ENCODE measurements around the gene WDSUB1. TPM values are rescaled to one million over a fixed set of nuclear protein-coding genes. Genes with fewer than 3 reads are reported as not detected.
A peak's percentile ranks its signal among the peaks of the same experiment; 100 is the strongest.

WDSUB1 gene
- total RNA-seq, 1 donor from 2014 or later, result 10.4 TPM

DNA sequence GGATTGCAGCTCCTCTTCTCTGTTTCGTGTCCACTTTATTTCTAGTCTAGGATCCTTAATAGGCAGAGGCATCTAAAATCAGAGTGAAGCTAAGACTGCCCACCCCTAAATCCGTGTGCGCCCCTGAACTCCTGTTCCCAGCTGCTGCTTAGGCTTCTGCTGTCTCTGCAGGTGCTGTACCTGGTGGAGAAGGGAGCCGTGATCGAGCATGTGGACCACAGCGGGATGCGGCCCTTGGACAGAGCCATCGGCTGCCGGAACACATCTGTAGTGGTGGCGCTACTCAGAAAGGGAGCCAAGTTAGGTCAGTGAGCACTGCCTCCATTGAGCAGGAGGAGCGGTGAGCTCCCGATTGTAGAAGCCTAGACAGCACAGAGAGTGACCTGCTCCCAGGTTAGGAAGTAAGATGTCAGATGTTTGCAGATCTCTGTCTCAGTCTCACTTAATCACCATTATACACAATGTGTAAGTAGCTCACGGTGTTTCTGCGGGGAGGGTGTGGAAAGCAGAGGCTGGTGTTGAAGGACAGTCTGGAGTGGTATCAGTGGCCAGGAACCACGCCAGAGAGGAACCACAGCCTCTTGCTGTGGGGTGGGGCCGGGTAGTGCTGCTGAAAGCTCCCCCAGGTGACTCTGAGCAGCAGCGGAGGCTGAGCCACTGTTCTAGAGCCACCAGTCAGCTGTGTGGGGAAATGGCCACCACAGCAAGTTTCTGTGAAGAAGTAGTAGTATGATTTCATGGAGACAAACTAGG lies 62.3 kb downstream of the WDSUB1 start:
- no peak for DNase-seq

GRCh38 chr2:159219394-159219998 lies 67.0 kb downstream of the WDSUB1 start:
- DNase-seq, result no peak

DNA sequence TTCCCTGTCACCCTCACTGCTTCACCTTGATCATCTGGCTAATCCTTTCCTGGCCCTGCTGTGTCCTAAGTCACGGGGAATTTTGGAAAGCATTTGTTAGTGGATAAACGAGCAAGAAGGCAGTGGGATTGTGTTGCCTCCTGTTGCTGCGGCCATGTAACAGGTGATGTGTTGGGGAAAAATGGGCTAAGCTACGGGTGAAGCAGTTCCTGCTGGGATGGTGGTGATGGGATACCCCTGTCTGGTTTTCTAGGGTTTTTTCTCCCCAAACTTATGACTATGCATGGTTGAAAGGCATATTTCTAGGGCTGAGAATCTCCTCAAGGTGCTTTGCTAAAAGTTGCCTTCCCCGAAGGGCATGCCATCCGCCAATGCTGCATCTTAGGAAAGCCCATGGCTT lies 68.1 kb downstream of the WDSUB1 start:
- no peak for DNase-seq

GRCh38 chr2:159217676-159218075 lies 68.8 kb downstream of the WDSUB1 start:
- DNase-seq, result no peak

DNA sequence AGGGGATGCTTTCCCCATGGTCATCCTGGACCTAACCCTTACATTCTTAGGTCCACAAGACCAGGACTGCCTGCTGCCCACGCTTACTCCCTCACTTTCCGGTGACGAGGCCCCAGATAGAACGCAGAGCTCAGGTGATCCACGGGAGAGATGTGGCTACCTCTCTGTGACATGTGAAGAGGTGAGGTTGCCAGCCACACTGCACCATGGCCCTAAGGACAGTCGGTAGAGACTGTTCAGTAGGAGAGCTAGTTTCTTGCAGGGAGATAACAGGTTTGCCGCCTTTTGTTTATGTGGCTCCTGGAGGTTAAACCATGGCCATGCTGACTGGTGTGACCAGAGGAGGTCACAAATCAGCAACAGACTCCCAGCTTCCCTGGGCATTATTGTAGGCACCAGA lies 71.4 kb downstream of the WDSUB1 start:
- DNase-seq, result no peak

GRCh38 chr2:159214325-159214865 lies 72.1 kb downstream of the WDSUB1 start:
- DNase-seq, result no peak

- no peak for DNase-seq
These were observed 73.2 kb downstream of the WDSUB1 start for GRCh38 chr2:159213296-159213695.

DNA sequence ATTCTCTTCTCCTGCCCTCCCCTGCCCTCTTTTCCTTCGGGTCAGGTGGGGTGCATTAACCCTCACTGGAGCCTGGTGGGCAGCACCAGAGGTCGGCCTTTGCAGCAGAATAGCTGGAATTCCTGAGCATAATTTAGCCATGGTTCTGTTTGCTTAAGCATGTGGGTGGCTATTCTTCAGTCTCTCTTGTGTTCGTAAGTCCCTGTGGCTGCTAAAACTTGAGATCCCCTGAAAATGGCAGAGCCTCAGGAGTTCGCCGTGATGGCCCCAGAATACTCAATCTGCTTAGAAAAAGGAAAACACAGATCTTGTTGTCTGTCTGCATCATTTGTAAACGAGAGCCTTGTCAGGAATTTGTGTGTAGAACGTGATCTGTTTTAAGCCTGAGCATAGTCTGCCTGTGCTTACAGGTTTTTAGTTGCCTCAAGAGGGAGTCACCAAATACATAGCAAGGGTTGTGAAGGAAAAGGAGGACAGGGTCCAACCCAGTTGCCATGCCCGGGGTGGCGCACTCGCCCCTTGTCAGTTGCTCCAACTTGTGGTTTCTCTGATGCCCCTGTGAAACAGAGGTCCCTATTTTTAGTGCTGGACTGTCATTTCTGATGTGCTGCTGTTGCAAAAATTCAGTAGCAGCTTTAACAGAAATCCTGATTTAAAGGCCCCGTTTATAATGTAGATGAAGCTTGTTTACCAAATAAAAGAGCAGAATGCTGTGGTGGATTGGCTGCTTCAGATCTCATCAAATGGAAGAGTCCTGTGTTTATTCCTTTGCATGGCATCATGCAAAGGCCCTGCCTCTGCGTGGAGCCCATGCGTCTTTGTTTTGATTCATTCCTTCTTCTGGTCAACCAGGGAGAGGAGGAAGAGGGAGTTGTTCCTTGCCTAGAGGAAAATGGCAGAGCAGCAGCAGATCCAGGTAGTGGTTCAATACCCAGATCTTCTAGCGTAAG lies 74.8 kb downstream of the WDSUB1 start:
- no peak for DNase-seq

- no peak for DNase-seq
These were observed 76.9 kb downstream of the WDSUB1 start for GRCh38 chr2:159209341-159210306.

GRCh38 chr2:159208438-159208837 lies 78.1 kb downstream of the WDSUB1 start:
- no peak for DNase-seq

DNA sequence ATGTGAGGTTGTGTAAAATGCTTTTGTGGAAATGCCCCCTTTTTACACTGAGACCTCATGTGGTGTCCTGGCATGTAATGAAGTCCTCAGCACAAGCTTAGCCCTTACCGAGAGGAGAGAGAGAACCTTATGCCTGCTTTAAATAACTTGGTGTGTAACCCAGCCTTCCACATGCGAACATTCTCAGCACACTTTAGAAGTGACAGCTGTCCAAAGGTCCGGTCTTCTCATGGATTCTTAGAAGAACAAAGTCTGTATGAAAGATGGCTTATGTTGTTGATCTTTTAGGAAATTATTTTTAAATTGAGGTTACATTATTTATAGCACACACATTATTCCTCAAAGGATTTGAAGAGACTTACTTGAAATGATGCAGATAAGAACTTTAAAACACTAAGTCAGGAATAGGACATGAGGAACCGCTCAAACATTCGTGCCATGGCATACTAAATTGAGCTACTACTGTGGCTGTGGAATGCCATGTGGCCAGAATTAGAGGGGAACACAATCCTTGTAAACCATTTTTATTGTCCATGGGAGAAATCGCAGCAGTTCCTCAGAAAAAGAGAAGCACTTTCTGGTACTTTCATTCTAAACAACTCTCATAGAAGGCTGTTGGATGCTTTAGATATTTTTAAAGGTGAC lies 79.6 kb downstream of the WDSUB1 start:
- DNase-seq, result peak; percentile 27

GRCh38 chr2:159204381-159205144 lies 81.9 kb downstream of the WDSUB1 start:
- DNase-seq, result no peak

- peak; percentile 77 for DNase-seq
These were observed 83.9 kb downstream of the WDSUB1 start for GRCh38 chr2:159202568-159203071.

DNA sequence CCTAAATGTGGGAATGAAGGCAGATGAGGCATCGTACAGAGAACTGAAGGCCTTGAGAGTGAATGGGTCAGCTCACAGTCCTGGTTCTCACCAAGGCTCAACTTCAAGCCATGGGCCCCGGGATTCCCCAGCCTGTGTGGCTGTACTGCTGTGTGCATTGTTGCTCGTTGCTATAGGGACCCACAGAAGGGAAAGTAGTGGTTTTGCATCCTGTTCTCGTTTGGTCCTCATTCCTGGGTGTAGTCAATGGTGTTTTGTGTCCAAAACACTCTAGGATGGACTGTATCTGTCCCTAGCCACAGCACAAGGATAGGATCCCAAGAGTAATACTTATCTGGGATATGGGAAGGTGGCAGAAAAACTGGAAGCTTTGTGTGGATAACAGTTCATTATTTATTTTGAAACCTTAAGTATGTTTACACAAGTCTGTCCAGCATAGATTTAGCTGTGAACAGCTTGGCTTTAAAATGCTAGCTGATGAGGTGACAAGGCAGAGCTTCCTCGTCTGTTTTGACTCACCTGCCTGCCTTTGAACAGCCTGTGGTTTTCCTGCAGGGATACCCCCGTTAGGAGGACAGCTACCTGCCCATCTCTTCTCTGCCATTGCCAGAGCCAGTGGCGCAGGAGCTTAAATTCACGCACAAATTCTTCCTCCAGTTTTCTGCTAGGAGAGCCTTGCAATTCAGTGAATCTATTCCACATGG lies 85.0 kb downstream of the WDSUB1 start:
- no peak for DNase-seq

DNA sequence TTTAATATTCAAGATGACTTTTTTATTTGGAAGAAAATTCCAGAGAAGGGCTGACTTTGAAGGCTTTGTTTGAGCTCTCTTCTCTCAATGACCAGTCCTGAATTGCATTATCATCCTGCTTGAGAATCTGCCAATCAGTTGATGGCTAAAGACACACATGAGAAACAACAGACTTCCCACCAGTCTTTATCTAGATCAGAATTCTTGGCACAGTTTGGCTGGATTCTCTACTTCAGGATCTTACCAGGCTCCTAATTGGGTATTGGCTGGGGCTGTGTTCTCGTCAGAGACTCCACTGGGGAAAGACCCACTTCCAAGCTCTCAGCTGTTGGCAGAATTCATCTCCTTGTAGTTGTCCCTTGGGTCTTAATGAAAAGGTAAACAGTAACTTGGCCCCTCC lies 86.0 kb downstream of the WDSUB1 start:
- no peak for DNase-seq

- no peak for DNase-seq
These were observed 86.6 kb downstream of the WDSUB1 start for GRCh38 chr2:159199761-159200465.

DNA sequence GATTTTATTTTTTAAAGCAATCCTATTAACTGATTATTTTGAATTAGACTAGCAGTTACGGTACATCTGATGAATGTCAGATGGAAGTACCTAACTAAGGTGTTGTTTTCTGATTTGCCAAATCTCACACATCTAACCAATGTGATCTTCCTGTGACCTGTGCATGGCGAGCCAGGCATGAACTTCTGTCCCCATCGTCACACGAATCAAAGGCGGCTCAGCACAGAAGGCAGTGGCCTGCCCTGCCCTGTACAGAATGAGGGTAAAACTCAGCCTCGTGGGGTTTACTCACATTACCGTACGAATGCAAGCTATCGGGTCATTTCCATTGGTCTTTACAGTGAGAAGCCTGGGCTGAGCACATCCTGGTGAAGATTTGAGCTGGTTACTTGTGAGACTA lies 87.3 kb downstream of the WDSUB1 start:
- DNase-seq, result no peak

- no peak for DNase-seq
These were observed 90.0 kb downstream of the WDSUB1 start for GRCh38 chr2:159196393-159196925.
